Testis (tissue), 2 donors: ENCODE measurements around the gene ZNF718.
"Not testable (repeated sequence)": the region's sequence is repeated elsewhere in the genome, so short reads cannot be mapped to it uniquely, and the experiment has no call there.

Experiments used
- CTCF ChIP-seq, 3 experiments: fragments of 450-650 bp in 2 of 3; fragments of 200-600 bp in 1 of 3; sonication (generic) in 1 of 3; IDR thresholded peaks; one replicate each; pipeline ENCODE4 v1.5.1; 2016 to 2019; ENCODE audit warnings: antibody characterized with exemption in 3 of 3, mild to moderate bottlenecking in 2 of 3, moderate library complexity in 1 of 3
- POLR2A ChIP-seq: fragments of 450-650 bp; IDR thresholded peaks from one replicate; pipeline ENCODE4 v1.6.1; 2017; ENCODE audit warnings: antibody characterized with exemption, mild to moderate bottlenecking, moderate library complexity

- not testable (repeated sequence) for TF ChIP-seq CTCF (IDR thresholded peaks at IDR 0.05); POLR2A
Measured at GRCh38 chr4:171318-171717, 47.0 kb downstream of the ZNF718 start.
